Measurements from ENCODE around the gene RASA3.

Gene RASA3

GRCh38 chr13:113960276-113960948, 172.0 kb downstream of the RASA3 start:
- TF ChIP-seq, protein P1, sequence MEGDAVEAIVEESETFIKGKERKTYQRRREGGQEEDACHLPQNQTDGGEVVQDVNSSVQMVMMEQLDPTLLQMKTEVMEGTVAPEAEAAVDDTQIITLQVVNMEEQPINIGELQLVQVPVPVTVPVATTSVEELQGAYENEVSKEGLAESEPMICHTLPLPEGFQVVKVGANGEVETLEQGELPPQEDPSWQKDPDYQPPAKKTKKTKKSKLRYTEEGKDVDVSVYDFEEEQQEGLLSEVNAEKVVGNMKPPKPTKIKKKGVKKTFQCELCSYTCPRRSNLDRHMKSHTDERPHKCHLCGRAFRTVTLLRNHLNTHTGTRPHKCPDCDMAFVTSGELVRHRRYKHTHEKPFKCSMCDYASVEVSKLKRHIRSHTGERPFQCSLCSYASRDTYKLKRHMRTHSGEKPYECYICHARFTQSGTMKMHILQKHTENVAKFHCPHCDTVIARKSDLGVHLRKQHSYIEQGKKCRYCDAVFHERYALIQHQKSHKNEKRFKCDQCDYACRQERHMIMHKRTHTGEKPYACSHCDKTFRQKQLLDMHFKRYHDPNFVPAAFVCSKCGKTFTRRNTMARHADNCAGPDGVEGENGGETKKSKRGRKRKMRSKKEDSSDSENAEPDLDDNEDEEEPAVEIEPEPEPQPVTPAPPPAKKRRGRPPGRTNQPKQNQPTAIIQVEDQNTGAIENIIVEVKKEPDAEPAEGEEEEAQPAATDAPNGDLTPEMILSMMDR (IDR thresholded peaks at IDR 0.05; ENCODE audit: insufficient read depth, low read length, missing control alignments) = no peak
- ChIA-PET POLR2A (no interaction called here), CTCF (interaction anchor here (0.6 to 2.1 kb wide), 5 partner anchors 9 to 267 kb away, joined by 3 to 11 read pairs (median 3); no protein-coding TSS in a partner anchor)
- DNase-seq (ENCODE audit: low read depth, low spot score) = no peak
- H3K4me3 ChIP-seq (ENCODE audit: low read depth, low read length) = no peak overlapping the region

DNA sequence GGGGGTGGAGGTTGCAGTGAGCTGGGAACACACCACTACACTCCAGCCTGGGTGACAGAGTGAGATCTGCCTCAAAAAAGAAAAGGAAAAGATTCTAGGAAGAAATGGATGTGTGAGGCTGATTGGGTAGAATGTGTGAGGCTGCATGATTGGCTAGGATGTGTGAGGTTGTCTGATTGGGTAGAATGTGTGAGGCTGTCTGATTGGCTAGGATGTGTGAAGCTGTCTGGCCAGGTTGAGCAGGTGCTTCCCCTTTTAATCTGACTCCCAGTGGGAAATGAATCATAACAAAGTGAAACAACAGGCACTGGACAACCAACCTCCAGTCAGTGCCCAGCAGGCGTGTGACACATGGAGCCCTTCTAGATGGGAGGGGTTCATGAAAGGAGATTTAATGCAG, 173.2 kb downstream of the RASA3 start:
- ChIA-PET POLR2A (no interaction called here), CTCF (interaction anchor here (1.1 to 2.1 kb wide), 3 partner anchors 11 to 267 kb away, joined by 3 to 11 read pairs (median 6); no protein-coding TSS in a partner anchor)
- H3K4me3 ChIP-seq (ENCODE audit: low read depth, low read length) = no peak overlapping the region
- DNase-seq (ENCODE audit: low read depth, low spot score) = no peak
- TF ChIP-seq, protein P1 (IDR thresholded peaks at IDR 0.05; ENCODE audit: insufficient read depth, low read length, missing control alignments) = no peak

GRCh38 chr13:113958373-113958772, 174.1 kb downstream of the RASA3 start:
- ChIA-PET POLR2A (no interaction called here), CTCF (no interaction called here)
- TF ChIP-seq, protein P1 (IDR thresholded peaks at IDR 0.05; ENCODE audit: insufficient read depth, low read length, missing control alignments) = no peak
- H3K4me3 ChIP-seq (ENCODE audit: low read depth, low read length) = no peak overlapping the region
- DNase-seq (ENCODE audit: low read depth, low spot score) = no peak

GRCh38 chr13:113956571-113956970, 175.9 kb downstream of the RASA3 start:
- ChIA-PET CTCF (no interaction called here), POLR2A (no interaction called here)
- H3K4me3 ChIP-seq (ENCODE audit: low read depth, low read length) = no peak overlapping the region

GRCh38 chr13:113955691-113956090, 176.7 kb downstream of the RASA3 start:
- DNase-seq (ENCODE audit: low read depth, low spot score) = no peak
- H3K4me3 ChIP-seq (ENCODE audit: low read depth, low read length) = no peak overlapping the region
- ChIA-PET CTCF (no interaction called here), POLR2A (no interaction called here)
- TF ChIP-seq, protein P1 (IDR thresholded peaks at IDR 0.05; ENCODE audit: insufficient read depth, low read length, missing control alignments) = no peak

More at GRCh38 chr13:113956571-113956970, 175.9 kb downstream of the RASA3 start:
- TF ChIP-seq, protein P1 (IDR thresholded peaks at IDR 0.05; ENCODE audit: insufficient read depth, low read length, missing control alignments) = no peak
- DNase-seq (ENCODE audit: low read depth, low spot score) = no peak

DNA sequence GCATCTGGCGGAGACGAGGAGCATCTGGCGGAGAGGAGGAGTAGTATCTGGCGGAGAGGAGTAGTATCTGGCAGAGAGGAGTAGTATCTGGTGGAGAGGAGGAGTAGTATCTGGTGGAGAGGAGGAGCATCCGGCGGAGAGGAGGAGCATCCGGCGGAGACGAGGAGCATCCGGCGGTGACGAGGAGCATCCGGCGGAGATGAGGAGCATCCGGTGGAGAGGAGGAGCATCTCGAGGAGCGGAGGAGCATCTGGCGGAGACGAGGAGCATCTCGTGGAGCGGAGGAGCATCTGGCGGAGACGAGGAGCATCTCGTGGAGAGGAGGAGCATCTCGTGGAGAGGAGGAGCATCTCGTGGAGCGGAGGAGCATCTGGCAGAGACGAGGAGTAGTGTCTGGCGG, 177.2 kb downstream of the RASA3 start:
- H3K4me3 ChIP-seq (ENCODE audit: low read depth, low read length) = no peak overlapping the region
- ChIA-PET CTCF (no interaction called here), POLR2A (no interaction called here)
- TF ChIP-seq, protein P1 (IDR thresholded peaks at IDR 0.05; ENCODE audit: insufficient read depth, low read length, missing control alignments) = no peak
- no peak for DNase-seq (ENCODE audit: low read depth, low spot score)

All from AG04449 (cell line).